ENCODE results near the gene ZC3H14.

The ZC3H14 gene

DNA sequence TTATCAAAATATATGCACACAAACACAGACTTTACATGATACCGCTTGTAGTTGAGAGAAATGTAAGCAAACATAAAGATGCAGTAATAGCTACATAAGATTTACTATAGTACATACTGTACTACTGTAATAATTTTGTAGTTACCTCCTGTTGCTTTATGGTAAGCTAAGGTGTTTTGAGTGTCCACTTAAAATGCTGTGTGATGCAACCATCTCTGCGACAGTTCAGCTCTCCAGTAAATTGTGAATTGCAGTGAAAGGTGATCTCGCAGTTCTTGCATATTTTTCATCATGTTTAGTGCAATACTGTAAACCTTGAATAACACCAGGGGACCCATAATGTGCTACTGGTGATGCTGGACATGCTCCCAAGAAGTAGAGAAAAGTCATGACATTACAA lies 21.6 kb downstream of the ZC3H14 start:
- no peak for DNase-seq (ENCODE audit: extremely low spot score)
- ChIA-PET CTCF (no interaction called here), POLR2A (interaction anchor here (0.9 kb wide), 1 partner anchor 13 kb away, joined by 5 read pairs; no protein-coding TSS in a partner anchor)
- TF ChIP-seq, protein P1, sequence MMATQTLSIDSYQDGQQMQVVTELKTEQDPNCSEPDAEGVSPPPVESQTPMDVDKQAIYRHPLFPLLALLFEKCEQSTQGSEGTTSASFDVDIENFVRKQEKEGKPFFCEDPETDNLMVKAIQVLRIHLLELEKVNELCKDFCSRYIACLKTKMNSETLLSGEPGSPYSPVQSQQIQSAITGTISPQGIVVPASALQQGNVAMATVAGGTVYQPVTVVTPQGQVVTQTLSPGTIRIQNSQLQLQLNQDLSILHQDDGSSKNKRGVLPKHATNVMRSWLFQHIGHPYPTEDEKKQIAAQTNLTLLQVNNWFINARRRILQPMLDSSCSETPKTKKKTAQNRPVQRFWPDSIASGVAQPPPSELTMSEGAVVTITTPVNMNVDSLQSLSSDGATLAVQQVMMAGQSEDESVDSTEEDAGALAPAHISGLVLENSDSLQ (IDR thresholded peaks at IDR 0.05) = peak; percentile 14; the same call in 1 of the 2 replicates
- no peak for TF ChIP-seq BHLHE40 (IDR thresholded peaks at IDR 0.05; ENCODE audit: borderline replicate concordance)

DNA sequence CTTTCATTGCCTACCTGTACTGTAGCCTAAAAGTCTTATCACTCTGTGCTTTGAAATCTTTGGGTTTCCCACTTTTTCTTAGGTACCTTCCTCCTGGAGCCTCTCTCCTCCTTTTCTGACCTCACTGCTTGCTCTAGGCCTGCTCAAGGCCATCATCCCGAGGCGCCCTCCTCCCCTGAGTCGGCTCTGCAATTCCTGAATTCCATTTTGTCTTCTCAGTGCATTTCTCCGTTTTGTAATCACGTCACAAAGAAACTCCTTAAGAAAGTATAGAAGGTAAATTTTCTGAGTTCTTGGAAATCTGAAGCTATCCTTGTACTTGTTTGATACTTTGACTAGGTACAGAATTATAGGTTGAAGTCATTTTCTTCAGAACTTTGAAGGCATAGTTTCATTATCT lies 25.2 kb downstream of the ZC3H14 start:
- no peak for TF ChIP-seq ARNT (IDR thresholded peaks at IDR 0.05)
- no peak for TF ChIP-seq HDGF (IDR thresholded peaks at IDR 0.05; ENCODE audit: borderline replicate concordance)
- TF ChIP-seq BHLHE40 (IDR thresholded peaks at IDR 0.05; ENCODE audit: borderline replicate concordance) = no peak
- no peak for TF ChIP-seq LEF1 (IDR thresholded peaks at IDR 0.05; ENCODE audit: borderline replicate concordance)
- TF ChIP-seq CTBP1 (IDR thresholded peaks at IDR 0.05; ENCODE audit: borderline replicate concordance) = no peak
- TF ChIP-seq FOXM1 (IDR thresholded peaks at IDR 0.05; ENCODE audit: borderline replicate concordance) = no peak
- TF ChIP-seq FOXA1 (IDR thresholded peaks at IDR 0.05) = no peak
- no peak for TF ChIP-seq ELF4 (IDR thresholded peaks at IDR 0.05)
- no peak for TF ChIP-seq L3MBTL2 (conservative IDR thresholded peaks at IDR 0.05)
- TF ChIP-seq ZNF384 (IDR thresholded peaks at IDR 0.05) = no peak
- TF ChIP-seq, protein P1 (IDR thresholded peaks at IDR 0.05) = no peak
- no peak for TF ChIP-seq NFRKB (IDR thresholded peaks at IDR 0.05)
- TF ChIP-seq FOXK2 (IDR thresholded peaks at IDR 0.05) = no peak
- TF ChIP-seq TARDBP (IDR thresholded peaks at IDR 0.05) = no peak
- no peak for TF ChIP-seq SUZ12 (IDR thresholded peaks at IDR 0.05)
- no peak for TF ChIP-seq SP1 (IDR thresholded peaks at IDR 0.05)
- no peak for DNase-seq (ENCODE audit: extremely low spot score)
- POLR2A ChIA-PET = no interaction called here
- CTCF ChIA-PET = no interaction called here

DNA sequence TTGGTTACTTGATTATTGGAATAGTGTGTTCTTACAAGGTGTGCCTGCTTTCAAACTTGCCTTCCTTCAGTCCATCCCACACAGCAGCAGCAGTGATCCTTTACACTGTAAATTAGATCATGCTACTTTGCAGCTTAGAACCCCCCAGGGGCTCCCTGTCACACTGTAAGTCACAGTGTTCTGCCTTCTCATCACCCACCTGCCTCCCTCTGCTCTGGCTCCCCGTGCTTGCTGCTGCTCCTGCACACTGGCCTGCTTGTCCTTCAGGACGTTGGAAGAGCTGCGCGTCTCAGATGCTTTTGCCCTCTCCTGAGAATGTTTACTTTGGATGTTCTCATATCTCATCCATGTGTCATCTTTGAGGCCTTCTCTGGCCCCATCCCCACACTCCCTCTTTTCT lies 27.3 kb downstream of the ZC3H14 start:
- POLR2A ChIA-PET = no interaction called here
- TF ChIP-seq SUZ12 (IDR thresholded peaks at IDR 0.05) (no peak), L3MBTL2 (conservative IDR thresholded peaks at IDR 0.05) (no peak), LEF1 (IDR thresholded peaks at IDR 0.05; ENCODE audit: borderline replicate concordance) (no peak), CTBP1 (IDR thresholded peaks at IDR 0.05; ENCODE audit: borderline replicate concordance) (no peak), NFRKB (IDR thresholded peaks at IDR 0.05) (no peak), FOXK2 (IDR thresholded peaks at IDR 0.05) (no peak), FOXM1 (IDR thresholded peaks at IDR 0.05; ENCODE audit: borderline replicate concordance) (no peak), FOXA1 (IDR thresholded peaks at IDR 0.05) (no peak), SP1 (IDR thresholded peaks at IDR 0.05) (no peak), ARNT (IDR thresholded peaks at IDR 0.05) (no peak), ELF4 (IDR thresholded peaks at IDR 0.05) (no peak), TARDBP (IDR thresholded peaks at IDR 0.05) (no peak), ZNF384 (IDR thresholded peaks at IDR 0.05) (no peak), BHLHE40 (IDR thresholded peaks at IDR 0.05; ENCODE audit: borderline replicate concordance) (no peak), HDGF (IDR thresholded peaks at IDR 0.05; ENCODE audit: borderline replicate concordance) (no peak)
- TF ChIP-seq, protein P1 (IDR thresholded peaks at IDR 0.05) = no peak
- CTCF ChIA-PET = interaction anchor here (0.6 kb wide), 1 partner anchor 14 kb away, joined by 3 read pairs; no protein-coding TSS in a partner anchor
- DNase-seq (ENCODE audit: extremely low spot score) = no peak

DNA sequence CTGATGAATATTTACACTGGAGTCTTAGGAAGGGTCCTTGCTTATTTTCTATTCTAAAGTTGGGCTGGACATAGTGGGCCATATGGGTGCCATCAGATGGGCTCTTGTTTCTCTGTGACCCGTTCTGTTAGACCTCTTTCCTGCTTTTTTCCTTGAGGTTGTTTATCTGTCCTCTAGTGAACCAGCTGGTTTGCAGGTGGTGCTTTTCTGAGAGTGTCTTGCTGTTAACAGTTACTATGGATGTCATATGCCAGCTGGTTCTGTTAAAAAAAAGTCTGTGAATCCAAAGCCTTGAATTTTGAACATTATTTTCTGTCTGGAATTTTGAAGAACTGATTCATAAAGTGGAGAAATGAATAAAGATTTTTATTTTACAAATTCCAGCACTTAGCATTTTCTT lies 29.2 kb downstream of the ZC3H14 start:
- ChIA-PET POLR2A (no interaction called here), CTCF (no interaction called here)
- DNase-seq (ENCODE audit: extremely low spot score) = no peak
- TF ChIP-seq FOXM1 (IDR thresholded peaks at IDR 0.05; ENCODE audit: borderline replicate concordance) (no peak), FOXK2 (IDR thresholded peaks at IDR 0.05) (no peak)
- TF ChIP-seq, protein P1 (IDR thresholded peaks at IDR 0.05) = no peak

DNA sequence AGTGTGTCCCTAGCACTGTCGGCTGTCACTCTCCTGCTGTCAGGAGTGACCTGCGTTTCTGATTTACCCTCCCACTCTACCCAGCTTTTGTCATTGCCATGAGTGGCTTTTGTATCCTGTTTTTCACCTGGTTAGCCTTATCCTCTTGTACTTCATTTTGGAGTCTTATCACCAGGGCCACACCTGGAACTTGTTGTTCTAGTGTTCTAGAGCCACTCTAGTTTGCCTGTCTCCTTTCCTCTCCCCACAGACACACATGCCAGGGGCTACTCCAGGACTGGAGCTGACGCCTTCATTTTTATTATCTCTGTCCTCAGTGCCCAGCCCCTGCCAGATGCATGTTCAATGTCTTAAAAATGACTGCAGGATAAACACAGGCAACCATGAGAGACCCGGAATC lies 34.2 kb downstream of the ZC3H14 start:
- TF ChIP-seq FOXM1 (IDR thresholded peaks at IDR 0.05; ENCODE audit: borderline replicate concordance) (no peak), ZNF384 (IDR thresholded peaks at IDR 0.05) (no peak), HDGF (IDR thresholded peaks at IDR 0.05; ENCODE audit: borderline replicate concordance) (no peak), BHLHE40 (IDR thresholded peaks at IDR 0.05; ENCODE audit: borderline replicate concordance) (no peak), L3MBTL2 (conservative IDR thresholded peaks at IDR 0.05) (no peak), NFRKB (IDR thresholded peaks at IDR 0.05) (no peak), LEF1 (IDR thresholded peaks at IDR 0.05; ENCODE audit: borderline replicate concordance) (no peak), ARNT (IDR thresholded peaks at IDR 0.05) (no peak), CTBP1 (IDR thresholded peaks at IDR 0.05; ENCODE audit: borderline replicate concordance) (no peak), SP1 (IDR thresholded peaks at IDR 0.05) (no peak), ELF4 (IDR thresholded peaks at IDR 0.05) (no peak), FOXA1 (IDR thresholded peaks at IDR 0.05) (no peak), FOXK2 (IDR thresholded peaks at IDR 0.05) (no peak), TARDBP (IDR thresholded peaks at IDR 0.05) (no peak), SUZ12 (IDR thresholded peaks at IDR 0.05) (no peak)
- TF ChIP-seq, protein P1 (IDR thresholded peaks at IDR 0.05) = no peak
- CTCF ChIA-PET = no interaction called here

More for the DNA sequence above, 34.2 kb downstream of the ZC3H14 start:
- POLR2A ChIA-PET = no interaction called here
- no peak for DNase-seq (ENCODE audit: extremely low spot score)
